ENCODE data around the gene GAN. TPM values are rescaled to one million over a fixed set of nuclear protein-coding genes. Genes with fewer than 3 reads are reported as not detected.

Gene GAN
- total RNA-seq, 1 donor from 2014 or later: 8.6 TPM

GRCh38 chr16:81408409-81408950 is 93.7 kb downstream of the GAN start:
- Mint-ChIP-seq H3K4me1 (peaks cover 1% of the 10 kb centered on the region), H3K27ac (peak overlapping the region; percentile 35), H3K27me3 (peaks cover 10% of the 10 kb centered on the region), H3K36me3 (ENCODE audit: low read depth) (no peaks in the 10 kb centered on the region), H3K4me3 (no peak overlapping the region), H3K9me3 (no peaks in the 10 kb centered on the region)
- ChIA-PET POLR2A (interaction anchor here (0.6 kb wide), 1 partner anchor 240 kb away, joined by 6 read pairs; no protein-coding TSS in a partner anchor), CTCF (no interaction called here)
- ATAC-seq (ENCODE audit: low read depth) (no peak), DNase-seq (no peak)
- TF ChIP-seq CTCF (IDR thresholded peaks at IDR 0.05): no peak
- intact Hi-C loops (cut with micrococcal nuclease): no loop called here

- TF ChIP-seq CTCF (IDR thresholded peaks at IDR 0.05): no peak
- Mint-ChIP-seq H3K36me3 (ENCODE audit: low read depth) (no peaks in the 10 kb centered on the region), H3K4me3 (no peak overlapping the region), H3K9me3 (no peaks in the 10 kb centered on the region), H3K27me3 (peaks cover 10% of the 10 kb centered on the region), H3K27ac (no peak overlapping the region), H3K4me1 (no peaks in the 10 kb centered on the region)
- intact Hi-C loops (cut with micrococcal nuclease): no loop called here
- ATAC-seq (ENCODE audit: low read depth): no peak
- DNase-seq: no peak
- CTCF ChIA-PET: no interaction called here
- POLR2A ChIA-PET: interaction anchor here (0.6 kb wide), 1 partner anchor 19 kb away, joined by 3 read pairs; no protein-coding TSS in a partner anchor
Measured at GRCh38 chr16:81409016-81409556, 94.3 kb downstream of the GAN start.

GRCh38 chr16:81410643-81411293 is 96.0 kb downstream of the GAN start:
- no peak overlapping the region for H3K27ac Mint-ChIP-seq
- intact Hi-C loops (cut with micrococcal nuclease): no loop called here
- H3K9me3 Mint-ChIP-seq: no peaks in the 10 kb centered on the region
- H3K4me3 Mint-ChIP-seq: no peak overlapping the region
- POLR2A ChIA-PET: interaction anchor here (0.7 to 0.8 kb wide), 2 partner anchors 93 to 95 kb away, joined by 4 to 6 read pairs; no protein-coding TSS in a partner anchor
- peaks cover 4% of the 10 kb centered on the region for H3K4me1 Mint-ChIP-seq
- no peak for ATAC-seq (ENCODE audit: low read depth)
- no peaks in the 10 kb centered on the region for H3K36me3 Mint-ChIP-seq (ENCODE audit: low read depth)
- no peak for DNase-seq
- CTCF ChIA-PET: interaction anchor here (1.0 kb wide), 1 partner anchor 287 kb away, joined by 3 read pairs; no protein-coding TSS in a partner anchor
- peaks cover 10% of the 10 kb centered on the region for H3K27me3 Mint-ChIP-seq
- TF ChIP-seq CTCF (IDR thresholded peaks at IDR 0.05): no peak

GRCh38 chr16:81413245-81413990 is 98.7 kb downstream of the GAN start:
- Mint-ChIP-seq H3K27ac (no peak overlapping the region), H3K4me1 (peaks cover 4% of the 10 kb centered on the region), H3K9me3 (no peaks in the 10 kb centered on the region), H3K27me3 (peaks cover 10% of the 10 kb centered on the region), H3K4me3 (no peak overlapping the region), H3K36me3 (ENCODE audit: low read depth) (no peaks in the 10 kb centered on the region)
- intact Hi-C loops (cut with micrococcal nuclease): no loop called here
- ChIA-PET POLR2A (interaction anchor here (1.3 kb wide), 1 partner anchor 111 kb away, joined by 3 read pairs; no protein-coding TSS in a partner anchor), CTCF (interaction anchor here (1.9 kb wide), 1 partner anchor 9 kb away, joined by 7 read pairs; no protein-coding TSS in a partner anchor)
- DNase-seq (no peak), ATAC-seq (ENCODE audit: low read depth) (no peak)
- TF ChIP-seq CTCF (IDR thresholded peaks at IDR 0.05): no peak

- Mint-ChIP-seq H3K27me3 (peaks cover 2% of the 10 kb centered on the region), H3K4me3 (no peak overlapping the region), H3K36me3 (ENCODE audit: low read depth) (no peaks in the 10 kb centered on the region), H3K9me3 (no peaks in the 10 kb centered on the region), H3K27ac (no peak overlapping the region), H3K4me1 (peaks cover 6% of the 10 kb centered on the region)
- intact Hi-C loops (cut with micrococcal nuclease): no loop called here
- POLR2A ChIA-PET: no interaction called here
- CTCF ChIA-PET: no interaction called here
- ATAC-seq (ENCODE audit: low read depth) (no peak), DNase-seq (no peak)
- no peak for TF ChIP-seq CTCF (IDR thresholded peaks at IDR 0.05)
Measured at GRCh38 chr16:81415751-81416150, 101.0 kb downstream of the GAN start.
